BLaER1 (cell line): ENCODE results near the gene CCDC24.

Source experiments
- H3K27ac ChIP-seq: shearing (Covaris generic); formaldehyde crosslinking; 2 replicates; pipeline ENCODE4 v1.8.1; 2022
- H3K27me3 ChIP-seq: shearing (Covaris generic); formaldehyde crosslinking; 2 replicates; pipeline ENCODE4 v1.8.1; 2022
- H3K36me3 ChIP-seq: shearing (Covaris generic); formaldehyde crosslinking; 2 replicates; pipeline ENCODE4 v1.8.1; 2022
- H3K4me1 ChIP-seq: shearing (Covaris generic); formaldehyde crosslinking; 2 replicates; pipeline ENCODE4 v1.8.1; 2022
- H3K4me2 ChIP-seq: shearing (Covaris generic); formaldehyde crosslinking; 2 replicates; pipeline ENCODE4 v1.8.1; 2022
- H3K4me3 ChIP-seq: shearing (Covaris generic); formaldehyde crosslinking; 2 replicates; pipeline ENCODE4 v1.8.1; 2022
- H3K9ac ChIP-seq: shearing (Covaris generic); formaldehyde crosslinking; 2 replicates; pipeline ENCODE4 v1.8.1; 2022
- H3K9me3 ChIP-seq: shearing (Covaris generic); formaldehyde crosslinking; 2 replicates; pipeline ENCODE4 v1.8.1; 2022
- H4K20me1 ChIP-seq: shearing (Covaris generic); formaldehyde crosslinking; 2 replicates; pipeline ENCODE4 v1.8.1; 2022
- Cebpa-rat ChIP-seq: shearing (Covaris generic); IDR thresholded peaks from 2 replicates; pipeline ENCODE4 v1.8.1; 2022

CCDC24 gene

GRCh38 chr1:43973981-43974442 is 17.4 kb upstream of the CCDC24 start:
- Histone ChIP-seq H3K27ac (peak overlapping the region; percentile 94), H3K4me2 (peak overlapping the region; percentile 94), H3K36me3 (peaks cover 53% of the 10 kb centered on the region), H3K9me3 (no peaks in the 10 kb centered on the region), H4K20me1 (peaks cover 52% of the 10 kb centered on the region), H3K27me3 (no peaks in the 10 kb centered on the region), H3K4me1 (peaks cover 53% of the 10 kb centered on the region), H3K9ac (peak overlapping the region; percentile 96), H3K4me3 (peak overlapping the region; percentile 93)
- no peak for TF ChIP-seq Cebpa-rat

- Histone ChIP-seq H3K9ac (peak within 1 kb of the TSS; percentile 96), H4K20me1 (peaks cover 52% of the 10 kb centered on the region), H3K27ac (peak within 1 kb of the TSS; percentile 94), H3K9me3 (no peaks in the 10 kb centered on the region), H3K4me1 (peaks cover 53% of the 10 kb centered on the region), H3K4me3 (peak within 1 kb of the TSS; percentile 93), H3K4me2 (peak within 1 kb of the TSS; percentile 94), H3K27me3 (no peaks in the 10 kb centered on the region), H3K36me3 (peaks cover 53% of the 10 kb centered on the region)
- TF ChIP-seq Cebpa-rat, result no peak
Observed at GRCh38 chr1:43974443-43975248, 16.8 kb upstream of the CCDC24 start, which contains the start of gene ATP6V0B. TSS of gene ATP6V0B (plus strand) at chr1:43974960. CDS start at chr1:43975041, 81 bp downstream.

GRCh38 chr1:43975249-43975961 is 16.0 kb upstream of the CCDC24 start:
- H3K4me1 ChIP-seq, result peaks cover 58% of the 10 kb centered on the region
- no peak for TF ChIP-seq Cebpa-rat
- H3K36me3 ChIP-seq, result peaks cover 53% of the 10 kb centered on the region
- H3K4me2 ChIP-seq, result peak overlapping the region; percentile 94
- H3K4me3 ChIP-seq, result peak overlapping the region; percentile 93
- H4K20me1 ChIP-seq, result peaks cover 50% of the 10 kb centered on the region
- peak overlapping the region; percentile 96 for H3K9ac ChIP-seq
- H3K27ac ChIP-seq, result peak overlapping the region; percentile 94
- no peaks in the 10 kb centered on the region for H3K27me3 ChIP-seq
- no peaks in the 10 kb centered on the region for H3K9me3 ChIP-seq

GRCh38 chr1:43976045-43976444 is 15.4 kb upstream of the CCDC24 start:
- no peak for TF ChIP-seq Cebpa-rat
- Histone ChIP-seq H3K4me1 (peaks cover 58% of the 10 kb centered on the region), H3K27me3 (no peaks in the 10 kb centered on the region), H3K4me2 (peak overlapping the region; percentile 94), H4K20me1 (peaks cover 50% of the 10 kb centered on the region), H3K9me3 (no peaks in the 10 kb centered on the region), H3K27ac (peak overlapping the region; percentile 94), H3K4me3 (peak overlapping the region; percentile 93), H3K36me3 (peaks cover 53% of the 10 kb centered on the region), H3K9ac (peak overlapping the region; percentile 96)

- Histone ChIP-seq H3K9me3 (no peaks in the 10 kb centered on the region), H3K36me3 (peaks cover 53% of the 10 kb centered on the region), H3K27me3 (no peaks in the 10 kb centered on the region), H4K20me1 (peaks cover 56% of the 10 kb centered on the region), H3K4me1 (peaks cover 62% of the 10 kb centered on the region), H3K4me2 (peak overlapping the region; percentile 94), H3K4me3 (peak overlapping the region; percentile 93; the same call in 1 of the 2 replicates), H3K9ac (peak overlapping the region; percentile 96; the same call in 1 of the 2 replicates), H3K27ac (no peak overlapping the region)
- TF ChIP-seq Cebpa-rat, result no peak
Observed at GRCh38 chr1:43976890-43977289, 14.5 kb upstream of the CCDC24 start.

- no peak for TF ChIP-seq Cebpa-rat
- peaks cover 62% of the 10 kb centered on the region for H3K4me1 ChIP-seq
- peaks cover 53% of the 10 kb centered on the region for H3K36me3 ChIP-seq
- H4K20me1 ChIP-seq, result peaks cover 63% of the 10 kb centered on the region
- peak overlapping the region; percentile 86; the same call in 1 of the 2 replicates for H3K4me3 ChIP-seq
- H3K9me3 ChIP-seq, result no peaks in the 10 kb centered on the region
- H3K27me3 ChIP-seq, result no peaks in the 10 kb centered on the region
- H3K9ac ChIP-seq, result peak overlapping the region; percentile 96
- peak overlapping the region; percentile 94 for H3K4me2 ChIP-seq
- H3K27ac ChIP-seq, result no peak overlapping the region
Observed at GRCh38 chr1:43977376-43978263, 13.8 kb upstream of the CCDC24 start.

- peak overlapping the region; percentile 86 for H3K4me3 ChIP-seq
- no peaks in the 10 kb centered on the region for H3K27me3 ChIP-seq
- H3K9ac ChIP-seq, result peak overlapping the region; percentile 90
- peaks cover 53% of the 10 kb centered on the region for H3K36me3 ChIP-seq
- H3K4me1 ChIP-seq, result peaks cover 62% of the 10 kb centered on the region
- H3K4me2 ChIP-seq, result peak overlapping the region; percentile 94
- no peak for TF ChIP-seq Cebpa-rat
- H3K9me3 ChIP-seq, result no peaks in the 10 kb centered on the region
- peaks cover 69% of the 10 kb centered on the region for H4K20me1 ChIP-seq
- H3K27ac ChIP-seq, result peak overlapping the region; percentile 93; the same call in 1 of the 2 replicates
Observed at GRCh38 chr1:43978264-43978550, 13.2 kb upstream of the CCDC24 start.

- no peaks in the 10 kb centered on the region for H3K9me3 ChIP-seq
- H4K20me1 ChIP-seq, result peaks cover 74% of the 10 kb centered on the region
Observed at GRCh38 chr1:43978551-43979260, 12.7 kb upstream of the CCDC24 start, which contains the start of gene B4GALT2. TSS of gene B4GALT2 (plus strand) at chr1:43979210. CDS start at chr1:43981161, 1,951 bp downstream.

GRCh38 chr1:43979261-43979527 is 12.2 kb upstream of the CCDC24 start:
- Histone ChIP-seq H3K27ac (peak overlapping the region; percentile 93), H3K36me3 (peaks cover 58% of the 10 kb centered on the region)
- TF ChIP-seq Cebpa-rat, result no peak

More at GRCh38 chr1:43978551-43979260, 12.7 kb upstream of the CCDC24 start, which contains the start of gene B4GALT2:
- Histone ChIP-seq H3K27ac (peak within 1 kb of the TSS; percentile 93), H3K4me2 (peak within 1 kb of the TSS; percentile 94), H3K36me3 (peaks cover 53% of the 10 kb centered on the region), H3K9ac (peak within 1 kb of the TSS; percentile 90), H3K4me3 (peak within 1 kb of the TSS; percentile 86), H3K4me1 (peaks cover 61% of the 10 kb centered on the region), H3K27me3 (no peaks in the 10 kb centered on the region)
- no peak for TF ChIP-seq Cebpa-rat

More at GRCh38 chr1:43979261-43979527, 12.2 kb upstream of the CCDC24 start:
- H3K9ac ChIP-seq, result peak overlapping the region; percentile 90
- peaks cover 59% of the 10 kb centered on the region for H3K4me1 ChIP-seq
- peak overlapping the region; percentile 86 for H3K4me3 ChIP-seq
- H3K9me3 ChIP-seq, result no peaks in the 10 kb centered on the region
- H3K27me3 ChIP-seq, result no peaks in the 10 kb centered on the region
- H4K20me1 ChIP-seq, result peaks cover 79% of the 10 kb centered on the region
- H3K4me2 ChIP-seq, result peak overlapping the region; percentile 94
